ENCODE results near the gene MKRN2OS.

- TF ChIP-seq CTCF (IDR thresholded peaks at IDR 0.05; ENCODE audit: insufficient read depth, low read length, poor library complexity, severe bottlenecking) (no peak), EZH2phosphoT487 (conservative IDR thresholded peaks at IDR 0.05; ENCODE audit: low read length) (no peak)
Observed at GRCh38 chr3:12496453-12496761, 48.9 kb downstream of the MKRN2OS start.

Measured in SU-DHL-6 (cell line).